ENCODE measurements around the gene DYSF.

DNA sequence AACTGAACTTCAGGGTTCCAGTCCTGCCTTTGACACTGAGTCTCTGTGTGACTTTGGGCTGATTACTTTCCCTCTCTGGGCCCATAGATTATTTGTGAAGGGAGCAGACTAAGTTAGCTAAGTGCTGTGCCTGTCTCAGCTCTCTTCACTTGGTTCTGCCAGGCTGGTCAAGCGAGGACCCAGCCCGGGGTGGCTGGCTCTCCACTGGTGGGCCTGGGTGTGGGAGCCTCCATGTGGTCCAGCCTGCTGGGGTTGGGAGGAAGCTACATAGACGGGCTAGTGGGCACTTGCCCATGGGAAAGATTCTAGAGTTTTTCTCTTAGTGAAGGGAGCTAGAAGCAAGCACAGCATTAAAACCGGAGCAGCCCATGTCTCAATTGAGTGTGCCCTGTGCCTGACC is 59.0 kb downstream of the DYSF start:
- TF ChIP-seq CTCF (IDR thresholded peaks at IDR 0.05) (no peak), POLR2A (IDR thresholded peaks at IDR 0.05) (no peak)

Measured in Peyer's patch (tissue), 4 donors.